HepG2 (cell line): ENCODE measurements around the gene S100A9. TPM values are rescaled to one million over a fixed set of nuclear protein-coding genes. Genes with fewer than 3 reads are reported as not detected.

Source experiments
- HES4 ChIP-seq: sonication (generic); formaldehyde crosslinking; IDR thresholded peaks from 2 replicates; pipeline ENCODE4 v1.9.0; 2021; ENCODE audit warnings: mild to moderate bottlenecking, missing genetic modification reagents, borderline replicate concordance
- MBD4 ChIP-seq: IDR thresholded peaks from 2 replicates; pipeline ENCODE4 v1.6.1; 2012; ENCODE audit warnings: low read length, inconsistent platforms, borderline replicate concordance
- NFYB ChIP-seq: sonication (generic); formaldehyde crosslinking; IDR thresholded peaks from 2 replicates; pipeline ENCODE4 v1.4.0; 2020; ENCODE audit warnings: missing genetic modification reagents
- TEAD3 ChIP-seq: optimal IDR thresholded peaks from 2 replicates; pipeline ENCODE3; 2016; ENCODE audit warnings: borderline replicate concordance
- ZNF318 ChIP-seq: sonication (generic); formaldehyde crosslinking; IDR thresholded peaks from 2 replicates; pipeline ENCODE4 v1.4.0; 2020; ENCODE audit warnings: mild to moderate bottlenecking, missing genetic modification reagents
- ZNF75D ChIP-seq: sonication (generic); formaldehyde crosslinking; IDR thresholded peaks from 2 replicates; pipeline ENCODE4 v1.8.1; 2023; ENCODE audit warnings: missing genetic modification reagents, mild to moderate bottlenecking, borderline replicate concordance
- ZNF841 ChIP-seq: sonication (generic); formaldehyde crosslinking; IDR thresholded peaks from 2 replicates; pipeline ENCODE4 v1.8.1; 2023; ENCODE audit warnings: missing genetic modification reagents, borderline replicate concordance
- ZUFSP ChIP-seq: sonication (generic); formaldehyde crosslinking; IDR thresholded peaks from 2 replicates; pipeline ENCODE4 v1.9.0; 2021; ENCODE audit warnings: missing genetic modification reagents, mild to moderate bottlenecking, borderline replicate concordance
- polyA plus RNA-seq, 8 experiments: library from polyadenylated mRNA; depleted of rRNA in 3 of 8; stranded (reverse) in 7 of 8; unstranded in 1 of 8; fragments of >200 nt; fragmentation: Illumina TruSeq in 4 of 8; extraction: Trizol in 4 of 8; gene quantifications; 2 replicates each; pipeline versions ENCODE4 v1.2.1 to v1.2.3, GENCODE V29; 2011 to 2016; ENCODE audit warnings: low read depth in 4 of 8, missing spikeins in 1 of 8, mixed read lengths in 1 of 8; ENCODE audit not compliant: insufficient read depth in 1 of 8
- total RNA-seq, 5 experiments: library from RNA; depleted of rRNA; stranded (reverse); fragments of >200 nt; fragmentation: Illumina TruSeq; extraction: Trizol; gene quantifications; 2 replicates each; pipeline ENCODE4 v1.2.3, GENCODE V29; 2016; ENCODE audit warnings: low read depth in 1 of 5

The S100A9 gene
- total and polyA plus RNA-seq, 2 of the 13 experiments (the other 11 are each of a cell fraction or from before 2014, with no cell fraction given) = 0.31 to 0.69 TPM

DNA sequence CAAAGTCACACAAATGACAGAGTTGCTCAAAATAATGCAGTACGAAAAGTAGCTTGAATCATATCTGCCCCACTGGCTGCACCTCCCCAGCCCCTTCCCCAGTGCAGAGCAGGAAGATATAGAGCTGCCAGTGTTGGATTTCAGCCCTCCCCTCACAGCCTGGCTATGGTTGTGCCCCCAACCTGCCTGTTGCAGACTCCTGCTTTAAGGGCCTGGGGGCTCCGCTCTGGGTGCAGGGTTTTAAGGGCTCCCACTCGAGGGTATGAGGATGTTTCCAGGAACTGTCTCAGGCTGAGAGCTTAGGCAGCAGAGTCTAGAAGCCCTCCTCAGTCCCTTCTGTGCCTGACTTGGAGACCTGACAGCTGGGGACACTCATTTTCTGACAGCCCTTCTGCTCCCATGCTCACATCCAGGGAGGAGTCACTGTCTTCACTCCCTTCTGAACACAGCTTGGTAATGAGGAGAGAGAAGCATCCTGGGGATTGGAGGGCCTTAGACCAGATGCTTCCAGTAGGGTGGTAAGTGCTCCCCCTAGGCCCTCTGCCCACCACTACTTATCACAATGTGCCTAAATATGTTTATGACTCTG, 4.6 kb downstream of the S100A9 start (continued):
- TF ChIP-seq ZNF75D (CRISPR knock-in tag) (no peak), MBD4 (no peak), ZUFSP (CRISPR knock-in tag) (no peak), ZNF841 (CRISPR knock-in tag) (no peak), NFYB (no peak), HES4 (CRISPR knock-in tag) (no peak), ZNF318 (CRISPR knock-in tag) (no peak), TEAD3 (CRISPR knock-in tag) (no peak)
